HuH-7.5 (cell line): ENCODE data around the gene PSD.
A peak's percentile ranks its signal among the peaks of the same experiment; 100 is the strongest.

ENCODE experiments used
- DNase-seq: peaks from one replicate; pipeline ENCODE4 v3.0.0; 2011; ENCODE audit warnings: low spot score

The PSD gene

DNA sequence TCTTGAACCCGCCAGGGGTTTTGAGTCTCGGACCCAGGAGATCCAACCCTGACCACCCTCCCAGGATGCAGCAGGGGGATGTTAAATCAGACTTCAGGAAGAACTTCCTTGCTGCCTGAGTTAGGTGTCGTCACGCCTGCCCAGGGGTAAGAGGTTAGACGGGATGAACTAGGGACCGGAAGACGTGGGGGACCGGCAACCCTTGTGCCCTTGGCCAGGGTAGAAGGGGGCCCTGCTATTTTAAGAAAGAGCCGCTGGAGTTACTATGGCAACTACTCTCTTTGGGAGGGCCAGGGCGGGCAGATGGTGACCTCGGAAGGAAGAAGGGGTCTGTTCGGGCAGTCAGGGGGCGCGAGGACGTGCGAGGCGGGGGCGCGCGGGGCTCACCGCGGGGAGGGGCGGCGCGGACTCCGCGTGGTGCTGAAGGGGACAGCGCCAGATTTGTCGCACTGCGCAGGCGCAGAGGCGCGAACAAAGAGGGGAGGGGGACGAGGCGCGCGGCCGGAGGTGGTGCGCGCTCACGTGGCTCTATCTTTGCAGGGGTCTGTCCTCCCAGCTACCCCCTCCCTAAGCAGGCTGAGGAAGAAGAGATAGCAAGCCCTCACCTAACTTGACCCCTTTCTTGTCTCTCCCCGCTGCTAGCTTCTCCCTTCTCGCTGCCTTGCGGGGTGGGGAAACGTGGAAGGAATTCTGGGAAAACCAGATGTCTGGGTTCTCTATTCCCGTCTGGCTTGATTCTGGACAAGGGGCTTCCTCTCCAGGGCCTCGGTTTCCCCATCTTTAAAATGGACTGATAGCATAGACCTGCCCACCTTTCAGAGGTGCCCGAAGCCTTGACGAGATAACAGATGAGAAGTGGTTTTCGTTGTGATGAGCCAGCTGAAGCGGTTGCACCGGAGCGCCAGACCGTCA is 940 bp upstream of the PSD start:
- peak; percentile 78 for DNase-seq

DNA sequence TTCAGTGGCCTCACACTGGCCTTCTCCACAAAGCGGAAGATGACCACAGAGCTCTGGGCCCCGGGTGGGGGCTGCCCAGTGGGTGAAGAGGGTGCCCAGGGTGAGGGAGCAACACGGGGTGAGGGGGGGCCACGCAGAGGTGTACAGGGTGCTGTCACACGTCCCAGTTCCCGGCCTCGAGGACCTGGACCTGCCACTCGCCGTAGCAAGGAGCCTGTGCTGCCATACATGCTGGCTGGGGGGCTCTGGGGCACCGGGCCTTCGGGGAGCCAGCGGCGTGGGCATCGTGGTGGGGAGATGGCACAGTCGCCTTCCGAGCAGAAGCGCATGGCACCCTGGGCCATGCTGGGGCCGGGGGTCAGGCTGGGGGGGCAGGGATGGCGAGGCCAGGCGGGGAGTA is 1.9 kb downstream of the PSD start:
- DNase-seq = no peak

DNA sequence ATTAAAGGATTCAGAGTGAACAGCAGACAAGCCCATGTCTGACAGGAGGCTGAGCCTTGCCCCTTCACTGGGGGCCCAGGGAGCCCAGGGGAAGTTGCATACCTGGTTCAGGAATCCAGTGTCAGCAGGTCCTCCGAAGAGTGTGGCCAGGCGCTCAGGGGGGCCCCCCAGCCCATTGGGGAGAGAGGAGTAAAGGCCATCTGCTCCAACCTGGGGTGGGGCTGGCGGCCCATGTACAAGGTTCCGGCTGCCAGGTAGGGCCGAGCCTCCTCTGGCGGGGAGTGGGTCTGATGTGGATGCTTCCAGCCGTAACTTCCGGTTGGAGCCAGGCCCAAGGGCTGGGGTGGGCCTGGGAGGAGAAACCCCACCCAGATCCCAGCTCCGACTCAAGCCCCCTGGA is 2.3 kb downstream of the PSD start:
- DNase-seq = no peak

DNA sequence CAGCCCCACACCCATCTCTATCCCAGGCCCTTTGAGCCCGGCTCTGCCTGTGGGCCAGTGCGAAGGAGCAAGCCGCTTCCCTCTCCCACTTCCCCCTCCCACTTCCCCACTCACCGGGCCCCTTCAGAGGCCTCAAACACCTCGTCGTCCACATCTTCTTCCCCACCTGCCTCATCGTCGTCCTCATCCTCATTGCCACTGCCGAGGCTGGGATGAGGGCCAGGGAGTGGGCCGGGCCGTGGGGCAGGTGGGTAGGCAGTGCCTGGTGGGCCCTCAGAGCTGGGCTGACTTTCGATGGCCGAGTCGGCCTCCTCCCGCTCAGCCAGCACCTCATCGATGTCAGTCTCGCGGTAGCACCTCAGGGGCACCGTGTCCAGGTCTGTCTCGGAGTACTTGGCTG is 3.8 kb downstream of the PSD start:
- no peak for DNase-seq

DNA sequence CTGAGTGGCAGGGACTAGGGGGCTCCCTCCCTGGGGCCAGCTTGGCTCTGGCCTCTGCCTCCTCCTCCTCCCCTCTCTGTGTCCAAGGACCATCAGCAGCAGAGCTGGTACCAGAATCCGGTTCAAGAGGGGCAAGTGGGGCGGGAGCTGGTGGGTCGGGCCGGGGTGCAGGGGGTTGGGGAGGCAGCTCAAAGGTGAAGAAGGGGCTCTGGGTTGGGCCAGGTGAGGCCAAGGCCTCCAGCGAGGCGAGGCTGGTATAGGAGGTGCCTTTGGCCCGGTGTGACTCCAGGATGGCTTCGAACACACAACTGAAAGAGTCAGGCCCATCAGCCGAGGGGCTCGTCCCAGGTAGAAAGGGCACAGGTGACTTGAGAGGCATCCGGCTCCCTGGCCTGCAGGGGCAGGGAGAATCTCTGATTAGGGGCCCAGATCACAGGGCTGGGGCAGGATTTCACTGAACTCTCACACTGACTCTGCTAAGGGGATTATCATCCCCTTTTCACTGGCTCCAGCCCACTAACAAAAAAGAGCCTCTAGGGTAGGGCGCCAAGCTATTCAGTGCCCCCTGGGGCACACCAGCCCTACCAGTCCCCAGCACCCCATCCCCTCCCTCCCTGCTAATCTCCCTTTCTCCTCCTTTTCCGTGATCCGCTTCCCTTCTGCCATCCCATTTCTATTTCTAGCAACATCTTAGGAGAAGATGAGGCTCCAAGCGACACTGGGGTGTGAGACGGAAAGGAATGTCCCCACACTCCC is 4.6 kb downstream of the PSD start:
- no peak for DNase-seq

DNA sequence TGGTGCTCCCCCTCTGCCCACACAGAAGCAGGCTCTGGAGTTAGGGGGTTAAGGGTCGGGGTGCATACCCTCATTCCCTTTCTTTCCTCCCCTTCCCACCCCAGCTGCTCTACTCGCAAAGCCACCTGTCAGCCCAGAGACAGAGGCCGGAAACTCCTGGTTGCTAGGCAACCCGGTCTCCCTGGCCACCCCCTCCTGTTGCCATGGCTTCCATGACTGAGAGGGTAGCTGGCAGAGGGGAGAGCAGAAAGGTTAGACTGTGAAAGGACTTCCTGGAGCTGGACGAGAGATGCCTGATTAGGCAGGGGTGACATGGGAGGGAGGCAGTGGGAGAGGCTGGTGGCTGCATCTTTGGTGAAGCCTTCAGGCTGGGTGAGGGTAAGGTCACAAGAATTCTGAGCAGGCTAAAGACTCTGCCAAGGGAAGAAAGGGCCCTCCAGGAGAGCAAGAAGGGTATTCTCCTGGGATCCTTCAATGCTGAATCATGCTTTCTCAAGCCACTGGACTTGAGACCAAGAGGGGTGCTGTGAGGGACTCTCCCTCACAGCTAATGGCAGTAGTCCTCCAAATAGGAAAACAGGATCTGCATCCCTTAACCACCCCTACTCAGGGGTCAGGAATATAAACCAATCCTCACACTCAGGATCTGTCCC is 5.4 kb downstream of the PSD start:
- DNase-seq = no peak

DNA sequence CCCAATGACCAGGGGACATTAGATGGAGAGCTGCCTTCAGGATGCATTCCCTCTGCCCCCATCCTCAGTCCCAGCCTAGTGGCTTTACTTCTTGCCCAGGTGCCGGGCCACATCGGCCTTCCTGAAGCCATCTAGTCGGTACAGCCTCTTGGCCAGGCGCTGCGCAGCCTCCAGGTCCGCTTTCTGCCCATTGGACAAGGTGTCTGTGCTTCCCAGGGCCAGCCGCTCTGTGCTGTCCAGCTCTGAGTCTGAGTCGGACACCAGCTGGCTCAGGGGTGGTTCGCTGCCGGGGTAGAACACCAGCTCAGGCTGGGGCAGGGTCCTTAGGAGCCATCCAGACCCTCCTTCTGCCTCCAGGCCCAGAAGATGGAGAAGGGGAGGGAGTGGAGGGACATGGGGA is 6.3 kb downstream of the PSD start:
- no peak for DNase-seq

DNA sequence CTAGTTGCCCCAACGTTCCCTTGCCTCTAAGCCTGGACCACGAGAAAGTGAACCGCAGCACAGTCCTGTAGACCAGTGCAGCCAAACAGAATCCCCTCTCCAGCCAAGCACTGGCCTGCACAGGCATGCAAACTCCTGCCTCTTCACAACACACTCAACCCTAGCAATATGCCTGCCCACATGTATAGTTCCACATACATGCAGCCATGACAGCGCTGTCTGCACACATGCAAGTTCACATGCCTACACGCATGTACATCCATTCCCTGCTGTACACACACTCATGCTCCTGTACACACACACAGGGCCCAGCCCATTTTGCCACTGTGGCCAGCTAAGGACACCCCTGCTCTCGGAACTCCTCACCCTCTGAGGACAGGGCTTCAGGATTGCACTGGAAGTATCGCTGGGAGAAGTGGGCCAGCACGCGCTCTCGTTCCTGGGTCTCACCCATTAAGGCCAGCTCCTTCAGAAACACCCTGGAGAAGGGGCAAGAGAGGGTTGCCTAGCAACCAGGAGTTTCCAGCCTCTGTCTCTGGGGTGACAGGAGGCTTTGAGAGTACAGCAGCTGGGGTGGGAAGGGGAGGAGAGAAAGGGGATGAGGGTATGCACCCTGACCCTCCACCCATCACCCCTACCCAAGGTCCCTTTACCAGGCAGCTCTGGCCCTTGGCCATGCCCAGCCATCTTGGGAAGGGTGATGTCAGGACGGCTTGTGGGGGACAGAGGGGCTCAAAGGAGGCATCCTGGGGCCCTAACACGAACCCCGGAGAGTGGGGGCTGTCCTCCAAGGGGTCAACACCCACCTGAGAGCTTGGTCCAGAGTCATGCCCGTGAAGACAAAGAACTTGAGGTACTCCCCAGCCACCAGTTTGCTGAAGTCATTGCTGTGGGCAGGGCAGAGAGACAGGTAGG is 7.0 kb downstream of the PSD start:
- no peak for DNase-seq

DNA sequence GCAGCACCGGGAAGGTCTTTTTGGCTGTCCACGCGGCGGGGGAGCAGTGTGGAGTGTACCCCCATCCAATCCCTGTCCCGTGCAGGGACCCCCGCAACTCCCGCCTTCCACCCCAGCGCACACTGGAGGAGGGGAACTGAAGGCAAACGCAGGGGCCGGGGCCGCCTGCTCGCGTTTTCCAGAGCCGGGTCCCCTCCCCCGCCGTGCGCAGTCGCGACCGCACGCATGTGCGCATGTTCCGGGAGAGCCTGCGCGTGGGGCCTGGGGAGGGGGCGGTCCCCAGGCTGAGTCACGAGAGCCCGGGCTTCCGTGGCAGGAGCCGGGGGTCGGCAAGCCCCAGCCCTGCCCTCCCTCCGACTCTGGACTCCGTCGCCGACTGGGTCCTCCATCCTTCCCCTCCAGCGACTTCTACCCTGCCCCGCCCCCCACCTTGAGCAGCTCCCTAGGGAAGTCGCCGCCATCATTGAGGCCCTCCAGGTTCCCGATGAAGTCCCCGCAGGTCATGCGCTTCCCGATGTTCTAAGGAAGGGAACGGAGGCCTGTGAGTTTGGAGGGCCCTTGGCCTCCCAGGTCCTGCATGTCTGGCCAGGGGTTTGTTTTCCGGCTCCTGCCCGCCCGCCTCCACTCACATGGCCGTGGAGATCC is 8.0 kb downstream of the PSD start:
- DNase-seq = no peak

DNA sequence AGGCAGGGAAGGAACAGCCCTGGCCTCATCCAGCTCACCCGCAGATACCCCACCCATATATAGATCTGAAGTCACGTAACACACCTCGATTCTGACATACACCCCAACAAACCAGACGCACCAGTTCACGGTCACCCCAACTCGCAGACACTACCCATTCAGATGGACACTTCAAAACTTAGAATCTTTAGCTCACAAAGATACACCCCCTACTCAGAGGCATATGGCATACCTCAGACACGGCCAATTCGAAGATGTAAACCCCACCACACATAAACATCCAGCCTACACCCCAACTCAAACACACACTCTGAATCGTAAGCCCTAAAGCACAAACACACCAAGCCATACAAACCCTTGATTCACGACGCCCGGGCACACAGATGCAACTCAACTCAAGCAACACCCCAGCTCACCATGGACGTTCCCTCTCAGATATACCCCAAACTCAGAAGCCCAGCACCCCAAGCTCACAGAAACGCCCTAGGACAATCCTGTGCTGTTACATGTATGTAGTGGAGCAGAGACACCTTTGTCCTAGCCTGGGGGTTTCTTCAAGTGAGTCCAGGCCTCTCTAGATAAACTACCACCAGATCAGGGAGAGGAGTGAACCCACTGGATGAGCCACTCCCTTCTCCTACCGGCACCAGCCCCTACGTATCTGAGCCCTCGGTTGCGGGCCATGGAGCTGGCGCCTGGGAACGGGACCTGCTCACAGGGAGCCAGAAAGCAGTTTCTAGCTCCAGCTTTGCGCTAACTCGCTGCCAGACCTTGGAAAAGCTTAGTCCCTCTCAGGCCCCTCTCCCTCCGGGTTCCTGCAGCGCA is 8.8 kb downstream of the PSD start:
- peak; percentile 36 for DNase-seq

DNA sequence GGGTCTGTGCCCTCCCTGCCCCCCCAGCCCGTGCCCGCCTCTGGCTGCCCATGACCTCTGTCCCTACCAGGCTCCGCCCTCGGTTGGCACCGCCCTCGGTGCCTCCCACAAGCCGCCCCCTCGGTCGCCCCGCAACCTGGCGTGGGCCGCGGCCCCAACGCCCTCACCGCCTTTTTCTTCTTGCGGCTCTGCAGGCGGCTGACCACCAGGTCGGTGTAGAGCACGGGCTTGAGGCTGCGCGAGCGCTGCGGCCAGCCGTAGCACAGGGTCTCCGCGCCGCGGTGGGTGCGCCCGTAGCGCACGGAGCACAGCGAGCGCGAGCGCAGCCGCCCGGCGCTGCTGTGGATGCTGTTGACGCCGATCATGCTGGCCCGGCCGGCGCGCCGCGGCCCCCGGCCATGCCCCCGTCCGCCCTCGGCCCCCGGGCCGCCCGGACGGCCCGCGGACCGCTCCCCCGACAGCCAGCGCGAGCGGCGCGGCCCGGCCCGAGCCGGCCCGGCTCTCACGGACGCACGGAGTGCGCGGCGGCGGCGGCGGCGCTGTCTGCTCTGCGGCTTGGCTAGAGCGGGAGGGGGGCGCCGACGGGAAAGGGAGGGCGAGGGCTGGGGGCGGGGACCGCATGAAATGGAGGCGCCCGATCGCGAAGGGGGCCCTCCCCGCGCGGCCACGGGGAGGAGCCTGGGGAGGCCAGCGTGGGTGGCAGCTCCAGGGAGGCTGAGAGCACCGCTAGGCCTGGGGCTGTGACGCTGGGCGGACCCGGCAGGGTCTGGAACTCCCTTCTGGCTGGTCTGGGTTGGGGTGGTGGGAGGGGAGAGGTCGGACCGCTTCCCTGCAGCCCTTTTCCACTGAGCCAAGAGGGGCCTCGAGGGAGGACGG is 9.6 kb downstream of the PSD start:
- peak; percentile 63 for DNase-seq

DNA sequence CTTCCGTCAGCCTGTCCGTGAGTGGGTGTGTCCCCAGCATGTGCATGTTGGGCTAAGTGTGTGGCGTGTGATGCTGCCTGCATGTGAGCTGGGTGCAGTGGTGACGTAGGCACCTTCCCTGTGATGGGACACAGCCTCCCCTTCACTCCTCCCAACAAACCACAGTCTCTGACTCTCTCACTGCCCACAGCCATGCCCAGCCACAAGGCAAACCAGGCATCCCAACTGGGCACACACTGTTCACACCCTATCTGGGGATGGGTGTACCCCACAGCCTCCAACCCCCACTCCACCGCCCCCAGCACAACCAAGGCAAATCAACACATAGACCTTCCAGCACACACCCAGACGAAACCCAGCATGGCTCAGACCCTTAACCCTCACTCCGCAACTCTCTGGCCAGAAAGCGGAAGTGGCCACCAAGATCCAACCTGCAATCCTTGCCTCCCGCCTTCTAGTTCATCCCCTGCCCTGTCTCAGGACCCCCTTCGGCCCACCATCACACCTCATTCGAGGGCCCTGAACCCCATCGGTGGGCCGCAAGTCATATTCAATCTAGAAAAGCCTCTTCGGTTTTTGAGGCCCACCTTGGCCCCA is 10.4 kb downstream of the PSD start:
- DNase-seq = peak; percentile 16

DNA sequence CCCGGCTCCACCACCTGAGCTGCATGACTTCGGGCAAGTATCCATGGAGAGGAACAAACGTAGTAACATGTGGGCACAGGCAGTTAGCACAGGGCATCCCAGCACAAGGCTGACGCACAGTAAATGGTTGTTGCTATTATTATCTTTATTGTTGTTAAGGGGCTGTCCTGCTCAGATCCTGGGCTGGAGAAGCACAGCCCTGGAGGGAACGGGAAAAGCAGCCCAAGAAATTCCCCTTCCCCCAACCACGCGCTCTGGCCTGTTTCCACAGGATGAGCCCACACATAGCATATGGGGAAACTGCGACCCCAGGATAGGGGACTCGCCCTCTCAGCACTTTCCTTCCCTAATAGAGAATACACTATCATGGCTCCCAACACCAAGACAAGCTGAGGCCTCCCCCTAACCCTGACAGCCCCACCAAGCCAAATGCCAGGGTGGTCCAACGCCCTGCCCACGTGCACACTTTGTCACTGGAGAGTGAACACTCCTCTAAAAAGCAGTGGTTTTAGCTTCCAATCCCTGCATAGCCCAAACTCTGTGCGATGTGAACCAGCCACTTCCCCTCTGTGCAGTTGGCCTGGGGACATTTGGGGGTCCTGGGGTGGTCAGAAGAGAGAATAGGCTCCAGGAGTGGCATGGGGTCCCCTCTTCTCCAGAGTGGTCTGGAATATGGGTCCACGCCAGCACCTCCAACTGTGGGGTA is 11.0 kb downstream of the PSD start:
- peak; percentile 10 for DNase-seq

DNA sequence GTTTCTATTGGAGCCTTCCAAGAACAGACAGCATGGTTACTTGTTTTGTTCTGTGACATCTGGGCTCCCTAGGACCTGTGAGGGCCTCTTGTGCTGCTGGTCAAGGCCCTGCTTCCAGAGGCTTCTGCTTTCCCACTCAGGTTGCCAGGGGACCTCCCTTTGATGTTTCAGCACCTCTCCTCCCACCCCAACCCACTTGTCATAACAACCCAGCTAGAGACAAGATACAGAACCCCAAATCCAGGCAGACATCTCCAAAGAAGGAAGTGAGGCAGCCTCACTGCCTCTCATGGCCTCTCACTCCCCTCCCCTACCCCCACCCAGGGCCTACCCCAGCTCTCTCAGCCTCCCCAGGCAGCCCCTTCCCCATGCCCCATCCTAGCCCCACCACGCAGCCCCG is 11.8 kb downstream of the PSD start:
- DNase-seq = no peak

DNA sequence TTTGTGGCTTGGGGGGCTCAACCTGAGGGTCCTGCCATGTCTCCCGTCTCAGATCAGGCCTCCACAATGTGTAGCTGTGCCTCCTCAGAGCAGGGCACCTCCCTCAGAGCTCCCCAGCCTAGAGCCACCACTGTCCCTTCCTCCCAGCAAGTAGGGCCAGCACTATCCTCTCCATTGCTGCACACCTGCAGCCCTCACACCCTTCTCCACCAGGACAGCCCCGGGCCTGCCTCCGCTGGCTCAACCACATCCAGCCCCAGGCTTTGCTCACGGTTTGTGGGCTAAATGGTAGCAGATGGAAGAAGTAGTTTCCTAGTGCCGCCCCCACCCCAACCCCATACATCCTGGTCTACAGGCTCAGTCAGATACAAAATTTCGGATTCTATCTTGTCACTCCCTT is 13.0 kb downstream of the PSD start:
- no peak for DNase-seq

DNA sequence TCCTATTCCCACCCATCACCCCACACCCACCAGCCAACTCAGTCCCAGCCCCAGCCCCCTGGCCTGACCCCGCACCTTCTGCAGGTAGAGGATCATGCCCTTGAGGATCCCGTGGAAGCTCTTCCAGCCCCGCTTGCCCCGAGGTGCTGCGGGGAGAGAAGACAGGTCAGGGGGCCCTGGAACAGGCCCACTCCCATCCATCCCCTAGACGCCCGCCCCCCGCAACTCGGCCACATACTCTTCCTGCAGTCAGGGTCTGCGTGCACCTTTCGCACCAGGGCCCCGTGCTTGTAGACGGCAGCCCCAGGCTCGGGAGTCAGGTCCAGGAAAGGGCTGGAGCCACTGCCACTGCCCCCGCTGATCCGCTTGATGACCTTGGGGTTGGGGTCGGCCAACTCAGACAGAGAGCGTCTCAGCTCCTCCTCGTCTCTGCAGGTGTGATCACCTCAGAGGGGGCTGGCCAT is 13.4 kb downstream of the PSD start:
- no peak for DNase-seq

DNA sequence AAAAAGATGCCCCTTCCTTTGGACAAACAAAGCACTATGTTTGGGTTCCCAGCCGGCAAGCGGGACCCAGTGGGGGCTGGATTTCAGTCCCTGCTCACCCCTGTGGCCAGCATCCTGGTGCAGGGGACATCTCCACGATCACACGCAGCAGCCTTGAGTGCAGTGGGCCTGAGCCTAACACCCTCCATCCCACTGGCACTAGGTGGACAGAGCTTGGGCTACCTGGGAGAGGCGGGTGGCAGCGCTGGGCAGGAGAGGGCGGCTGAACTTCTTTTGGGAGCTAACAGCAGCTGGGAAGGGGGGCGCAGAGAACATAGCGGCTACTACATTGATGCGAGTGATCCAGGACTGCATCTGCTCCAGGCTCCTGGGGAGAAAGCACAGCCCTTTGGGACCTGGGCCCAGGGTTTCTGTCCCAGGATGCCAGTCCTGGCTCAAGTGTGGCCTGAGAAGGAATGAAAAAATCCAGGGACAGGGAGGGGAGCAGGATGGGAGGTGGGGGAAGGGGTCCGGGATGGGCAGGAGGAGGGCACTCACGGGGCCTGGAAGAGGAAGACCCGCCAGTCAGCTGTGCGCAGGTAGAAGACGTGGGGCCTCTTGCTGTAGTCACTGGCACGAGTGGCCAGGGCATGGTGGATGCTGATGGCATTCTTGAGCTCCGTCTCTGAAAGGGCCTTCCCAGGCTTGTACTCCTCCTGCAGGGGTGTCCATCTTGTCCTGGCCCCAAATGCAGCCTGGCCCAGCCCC is 14.1 kb downstream of the PSD start:
- DNase-seq = no peak

DNA sequence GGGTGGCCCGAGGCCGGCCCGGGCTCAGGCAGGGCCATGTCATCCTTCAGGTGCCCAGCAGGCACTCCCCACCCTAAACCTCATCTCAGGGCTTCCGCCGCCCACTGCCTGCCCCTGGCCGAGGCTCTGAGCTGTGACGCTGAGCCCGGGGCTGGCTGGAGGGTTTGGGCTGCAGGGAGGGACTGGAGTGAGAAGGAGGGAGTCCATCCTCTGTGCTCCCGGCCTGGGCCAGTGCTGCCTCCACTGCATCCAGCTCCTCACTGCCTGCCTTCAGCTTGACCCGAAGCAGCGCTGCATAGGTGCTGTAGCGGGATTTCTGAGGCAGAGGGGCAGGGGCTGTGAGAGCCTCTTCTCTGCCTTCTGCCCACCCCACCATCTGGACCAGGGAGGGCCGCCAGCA is 15.5 kb downstream of the PSD start:
- no peak for DNase-seq
